ENCODE data around the gene SUB1.
A peak's percentile ranks its signal among the peaks of the same experiment; 100 is the strongest.

SUB1 gene

DNA sequence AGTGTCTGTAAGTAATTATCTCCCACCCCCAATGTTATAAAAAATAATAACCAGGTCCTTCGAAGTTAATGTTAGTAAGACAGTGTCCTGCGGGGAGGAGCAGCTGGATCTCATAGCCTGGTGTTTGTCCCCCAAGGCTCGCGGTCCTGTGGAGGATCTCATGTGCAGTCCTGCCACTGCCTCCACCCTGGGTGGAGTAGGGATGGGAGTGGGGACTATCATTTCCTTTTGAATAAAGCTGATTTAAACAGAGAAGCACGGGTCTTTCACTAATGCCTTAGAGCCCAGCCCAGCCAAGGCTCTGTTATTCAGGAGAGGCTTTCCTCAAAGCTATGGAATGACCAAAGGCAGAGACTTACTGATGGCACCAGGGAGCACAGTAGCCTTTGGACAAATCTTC, 40.2 kb downstream of the SUB1 start:
- TF ChIP-seq BACH2 (CRISPR knock-in tag; IDR thresholded peaks at IDR 0.05; ENCODE audit: borderline replicate concordance) (no peak), CSDC2 (CRISPR knock-in tag; IDR thresholded peaks at IDR 0.05) (no peak), ISL1 (CRISPR knock-in tag; IDR thresholded peaks at IDR 0.05) (no peak), TCF4 (CRISPR knock-in tag; IDR thresholded peaks at IDR 0.05; ENCODE audit: borderline replicate concordance) (no peak), PPARA (CRISPR knock-in tag; IDR thresholded peaks at IDR 0.05; ENCODE audit: borderline replicate concordance) (no peak), TOX (CRISPR knock-in tag; IDR thresholded peaks at IDR 0.05; ENCODE audit: borderline replicate concordance) (no peak), ZC3H10 (CRISPR knock-in tag; IDR thresholded peaks at IDR 0.05) (no peak), ARNTL (CRISPR knock-in tag; IDR thresholded peaks at IDR 0.05; ENCODE audit: borderline replicate concordance, low read depth) (no peak), ZFP3 (CRISPR knock-in tag; IDR thresholded peaks at IDR 0.05) (no peak), ZNF565 (CRISPR knock-in tag; conservative IDR thresholded peaks at IDR 0.05; ENCODE audit: low read depth) (no peak), ZFP30 (CRISPR knock-in tag; IDR thresholded peaks at IDR 0.05) (no peak)
- TF ChIP-seq, protein P1, sequence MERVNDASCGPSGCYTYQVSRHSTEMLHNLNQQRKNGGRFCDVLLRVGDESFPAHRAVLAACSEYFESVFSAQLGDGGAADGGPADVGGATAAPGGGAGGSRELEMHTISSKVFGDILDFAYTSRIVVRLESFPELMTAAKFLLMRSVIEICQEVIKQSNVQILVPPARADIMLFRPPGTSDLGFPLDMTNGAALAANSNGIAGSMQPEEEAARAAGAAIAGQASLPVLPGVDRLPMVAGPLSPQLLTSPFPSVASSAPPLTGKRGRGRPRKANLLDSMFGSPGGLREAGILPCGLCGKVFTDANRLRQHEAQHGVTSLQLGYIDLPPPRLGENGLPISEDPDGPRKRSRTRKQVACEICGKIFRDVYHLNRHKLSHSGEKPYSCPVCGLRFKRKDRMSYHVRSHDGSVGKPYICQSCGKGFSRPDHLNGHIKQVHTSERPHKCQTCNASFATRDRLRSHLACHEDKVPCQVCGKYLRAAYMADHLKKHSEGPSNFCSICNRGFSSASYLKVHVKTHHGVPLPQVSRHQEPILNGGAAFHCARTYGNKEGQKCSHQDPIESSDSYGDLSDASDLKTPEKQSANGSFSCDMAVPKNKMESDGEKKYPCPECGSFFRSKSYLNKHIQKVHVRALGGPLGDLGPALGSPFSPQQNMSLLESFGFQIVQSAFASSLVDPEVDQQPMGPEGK (CRISPR knock-in tag; IDR thresholded peaks at IDR 0.05; ENCODE audit: borderline replicate concordance), result no peak
- TF ChIP-seq, protein P2, sequence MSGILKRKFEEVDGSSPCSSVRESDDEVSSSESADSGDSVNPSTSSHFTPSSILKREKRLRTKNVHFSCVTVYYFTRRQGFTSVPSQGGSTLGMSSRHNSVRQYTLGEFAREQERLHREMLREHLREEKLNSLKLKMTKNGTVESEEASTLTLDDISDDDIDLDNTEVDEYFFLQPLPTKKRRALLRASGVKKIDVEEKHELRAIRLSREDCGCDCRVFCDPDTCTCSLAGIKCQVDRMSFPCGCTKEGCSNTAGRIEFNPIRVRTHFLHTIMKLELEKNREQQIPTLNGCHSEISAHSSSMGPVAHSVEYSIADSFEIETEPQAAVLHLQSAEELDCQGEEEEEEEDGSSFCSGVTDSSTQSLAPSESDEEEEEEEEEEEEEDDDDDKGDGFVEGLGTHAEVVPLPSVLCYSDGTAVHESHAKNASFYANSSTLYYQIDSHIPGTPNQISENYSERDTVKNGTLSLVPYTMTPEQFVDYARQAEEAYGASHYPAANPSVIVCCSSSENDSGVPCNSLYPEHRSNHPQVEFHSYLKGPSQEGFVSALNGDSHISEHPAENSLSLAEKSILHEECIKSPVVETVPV (CRISPR knock-in tag; IDR thresholded peaks at IDR 0.05), result no peak
- TF ChIP-seq, protein P3, sequence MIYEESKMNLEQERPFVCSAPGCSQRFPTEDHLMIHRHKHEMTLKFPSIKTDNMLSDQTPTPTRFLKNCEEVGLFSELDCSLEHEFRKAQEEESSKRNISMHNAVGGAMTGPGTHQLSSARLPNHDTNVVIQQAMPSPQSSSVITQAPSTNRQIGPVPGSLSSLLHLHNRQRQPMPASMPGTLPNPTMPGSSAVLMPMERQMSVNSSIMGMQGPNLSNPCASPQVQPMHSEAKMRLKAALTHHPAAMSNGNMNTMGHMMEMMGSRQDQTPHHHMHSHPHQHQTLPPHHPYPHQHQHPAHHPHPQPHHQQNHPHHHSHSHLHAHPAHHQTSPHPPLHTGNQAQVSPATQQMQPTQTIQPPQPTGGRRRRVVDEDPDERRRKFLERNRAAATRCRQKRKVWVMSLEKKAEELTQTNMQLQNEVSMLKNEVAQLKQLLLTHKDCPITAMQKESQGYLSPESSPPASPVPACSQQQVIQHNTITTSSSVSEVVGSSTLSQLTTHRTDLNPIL (CRISPR knock-in tag; IDR thresholded peaks at IDR 0.05; ENCODE audit: low read depth), result no peak
- TF ChIP-seq, protein P4, sequence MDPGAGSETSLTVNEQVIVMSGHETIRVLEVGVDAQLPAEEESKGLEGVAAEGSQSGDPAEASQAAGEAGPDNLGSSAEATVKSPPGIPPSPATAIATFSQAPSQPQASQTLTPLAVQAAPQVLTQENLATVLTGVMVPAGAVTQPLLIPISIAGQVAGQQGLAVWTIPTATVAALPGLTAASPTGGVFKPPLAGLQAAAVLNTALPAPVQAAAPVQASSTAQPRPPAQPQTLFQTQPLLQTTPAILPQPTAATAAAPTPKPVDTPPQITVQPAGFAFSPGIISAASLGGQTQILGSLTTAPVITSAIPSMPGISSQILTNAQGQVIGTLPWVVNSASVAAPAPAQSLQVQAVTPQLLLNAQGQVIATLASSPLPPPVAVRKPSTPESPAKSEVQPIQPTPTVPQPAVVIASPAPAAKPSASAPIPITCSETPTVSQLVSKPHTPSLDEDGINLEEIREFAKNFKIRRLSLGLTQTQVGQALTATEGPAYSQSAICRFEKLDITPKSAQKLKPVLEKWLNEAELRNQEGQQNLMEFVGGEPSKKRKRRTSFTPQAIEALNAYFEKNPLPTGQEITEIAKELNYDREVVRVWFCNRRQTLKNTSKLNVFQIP (CRISPR knock-in tag; IDR thresholded peaks at IDR 0.05; ENCODE audit: borderline replicate concordance, low read depth), result no peak
- TF ChIP-seq, protein P5, sequence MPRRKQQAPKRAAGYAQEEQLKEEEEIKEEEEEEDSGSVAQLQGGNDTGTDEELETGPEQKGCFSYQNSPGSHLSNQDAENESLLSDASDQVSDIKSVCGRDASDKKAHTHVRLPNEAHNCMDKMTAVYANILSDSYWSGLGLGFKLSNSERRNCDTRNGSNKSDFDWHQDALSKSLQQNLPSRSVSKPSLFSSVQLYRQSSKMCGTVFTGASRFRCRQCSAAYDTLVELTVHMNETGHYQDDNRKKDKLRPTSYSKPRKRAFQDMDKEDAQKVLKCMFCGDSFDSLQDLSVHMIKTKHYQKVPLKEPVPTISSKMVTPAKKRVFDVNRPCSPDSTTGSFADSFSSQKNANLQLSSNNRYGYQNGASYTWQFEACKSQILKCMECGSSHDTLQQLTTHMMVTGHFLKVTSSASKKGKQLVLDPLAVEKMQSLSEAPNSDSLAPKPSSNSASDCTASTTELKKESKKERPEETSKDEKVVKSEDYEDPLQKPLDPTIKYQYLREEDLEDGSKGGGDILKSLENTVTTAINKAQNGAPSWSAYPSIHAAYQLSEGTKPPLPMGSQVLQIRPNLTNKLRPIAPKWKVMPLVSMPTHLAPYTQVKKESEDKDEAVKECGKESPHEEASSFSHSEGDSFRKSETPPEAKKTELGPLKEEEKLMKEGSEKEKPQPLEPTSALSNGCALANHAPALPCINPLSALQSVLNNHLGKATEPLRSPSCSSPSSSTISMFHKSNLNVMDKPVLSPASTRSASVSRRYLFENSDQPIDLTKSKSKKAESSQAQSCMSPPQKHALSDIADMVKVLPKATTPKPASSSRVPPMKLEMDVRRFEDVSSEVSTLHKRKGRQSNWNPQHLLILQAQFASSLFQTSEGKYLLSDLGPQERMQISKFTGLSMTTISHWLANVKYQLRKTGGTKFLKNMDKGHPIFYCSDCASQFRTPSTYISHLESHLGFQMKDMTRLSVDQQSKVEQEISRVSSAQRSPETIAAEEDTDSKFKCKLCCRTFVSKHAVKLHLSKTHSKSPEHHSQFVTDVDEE (CRISPR knock-in tag; IDR thresholded peaks at IDR 0.05), result no peak
- ATAC-seq, result no peak

DNA sequence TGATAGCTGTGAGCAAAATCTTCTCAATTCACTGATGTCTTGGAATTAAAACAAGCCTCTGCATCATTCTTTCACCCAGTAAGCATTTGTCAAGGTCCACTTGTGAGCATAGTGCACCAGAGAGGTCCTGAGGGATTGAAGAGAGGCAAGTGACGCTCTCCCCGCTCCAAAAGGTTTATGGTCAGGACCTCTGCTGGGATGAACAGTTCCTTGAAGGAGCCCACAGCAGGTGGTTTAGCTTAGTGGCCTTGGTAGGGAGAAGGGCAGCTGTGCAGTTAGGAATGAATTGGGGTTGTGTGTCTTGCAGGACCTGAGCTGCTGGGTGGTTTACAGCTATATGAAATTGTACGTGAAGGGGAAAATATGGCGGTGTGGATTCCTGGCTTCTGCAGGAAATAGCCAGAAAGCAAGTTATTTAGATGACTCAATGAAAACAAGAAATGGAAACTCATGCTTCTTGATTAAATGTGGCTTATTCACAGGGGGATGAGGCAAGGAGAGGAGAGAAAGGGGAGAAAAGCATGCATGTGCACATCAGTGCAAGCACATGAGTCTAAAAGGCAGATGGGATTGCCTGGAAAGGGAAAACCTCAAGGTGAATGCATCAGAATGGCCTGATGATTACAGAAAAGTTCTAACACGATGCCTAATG, 42.0 kb downstream of the SUB1 start:
- TF ChIP-seq RARB (CRISPR knock-in tag; IDR thresholded peaks at IDR 0.05) (no peak), CSDC2 (CRISPR knock-in tag; IDR thresholded peaks at IDR 0.05) (no peak), ISL1 (CRISPR knock-in tag; IDR thresholded peaks at IDR 0.05) (no peak), ZNF565 (CRISPR knock-in tag; conservative IDR thresholded peaks at IDR 0.05; ENCODE audit: low read depth) (no peak), TCF4 (CRISPR knock-in tag; IDR thresholded peaks at IDR 0.05; ENCODE audit: borderline replicate concordance) (no peak)
- TF ChIP-seq, protein P4 (CRISPR knock-in tag; IDR thresholded peaks at IDR 0.05; ENCODE audit: borderline replicate concordance, low read depth), result no peak
- ATAC-seq, result peak; percentile 41; the same call in 2 of the 3 replicates
